ENCODE data around the gene CHADL.

Gene CHADL

DNA sequence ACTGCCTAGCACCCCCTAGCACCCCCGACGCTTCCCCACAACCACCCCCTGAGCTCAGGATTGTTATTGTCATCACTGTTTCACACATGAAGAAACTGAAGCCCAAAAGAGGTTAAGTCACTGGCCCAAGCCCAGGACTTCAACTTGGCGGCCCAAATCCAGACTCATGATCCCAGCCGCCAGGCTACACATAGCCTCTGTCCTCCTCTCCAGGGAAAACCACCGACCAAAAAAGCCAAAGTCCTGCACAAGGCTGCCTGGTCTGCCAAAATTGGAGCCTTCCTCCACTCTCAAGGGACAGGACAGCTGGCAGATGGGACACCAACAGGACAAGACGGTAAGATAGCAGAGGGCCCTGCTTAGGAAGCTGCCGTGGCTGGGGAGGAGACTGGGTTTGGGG, 24.8 kb downstream of the CHADL start:
- Histone ChIP-seq H3K4me1 (ENCODE audit: control insufficient read depth, low read length) (peaks cover 21% of the 10 kb centered on the region), H4K20me1 (ENCODE audit: control insufficient read depth, insufficient read depth, low read depth, low read length) (no peaks in the 10 kb centered on the region), H3K4me3 (ENCODE audit: low read length) (no peak overlapping the region), H3K27ac (ENCODE audit: low read depth, low read length) (no peak overlapping the region), H3K36me3 (ENCODE audit: control insufficient read depth, low read length) (peaks cover 88% of the 10 kb centered on the region), H3K4me2 (ENCODE audit: low read length) (no peak overlapping the region), H3K9me3 (ENCODE audit: control insufficient read depth, insufficient read depth, low read length) (no peaks in the 10 kb centered on the region), H3K79me2 (ENCODE audit: control insufficient read depth, low read length) (peaks cover 5% of the 10 kb centered on the region; the same call in 1 of the 2 replicates), H3K9me2 (replicated peaks; ENCODE audit: control insufficient read depth, low read length) (no peaks in the 10 kb centered on the region), H3F3A (ENCODE audit: control insufficient read depth, insufficient read depth) (no peaks in the 10 kb centered on the region), H3K27me3 (ENCODE audit: control insufficient read depth, low read length) (no peaks in the 10 kb centered on the region)
- TF ChIP-seq, protein P1, sequence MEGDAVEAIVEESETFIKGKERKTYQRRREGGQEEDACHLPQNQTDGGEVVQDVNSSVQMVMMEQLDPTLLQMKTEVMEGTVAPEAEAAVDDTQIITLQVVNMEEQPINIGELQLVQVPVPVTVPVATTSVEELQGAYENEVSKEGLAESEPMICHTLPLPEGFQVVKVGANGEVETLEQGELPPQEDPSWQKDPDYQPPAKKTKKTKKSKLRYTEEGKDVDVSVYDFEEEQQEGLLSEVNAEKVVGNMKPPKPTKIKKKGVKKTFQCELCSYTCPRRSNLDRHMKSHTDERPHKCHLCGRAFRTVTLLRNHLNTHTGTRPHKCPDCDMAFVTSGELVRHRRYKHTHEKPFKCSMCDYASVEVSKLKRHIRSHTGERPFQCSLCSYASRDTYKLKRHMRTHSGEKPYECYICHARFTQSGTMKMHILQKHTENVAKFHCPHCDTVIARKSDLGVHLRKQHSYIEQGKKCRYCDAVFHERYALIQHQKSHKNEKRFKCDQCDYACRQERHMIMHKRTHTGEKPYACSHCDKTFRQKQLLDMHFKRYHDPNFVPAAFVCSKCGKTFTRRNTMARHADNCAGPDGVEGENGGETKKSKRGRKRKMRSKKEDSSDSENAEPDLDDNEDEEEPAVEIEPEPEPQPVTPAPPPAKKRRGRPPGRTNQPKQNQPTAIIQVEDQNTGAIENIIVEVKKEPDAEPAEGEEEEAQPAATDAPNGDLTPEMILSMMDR (IDR thresholded peaks at IDR 0.05; ENCODE audit: low read depth, low read length, poor library complexity, severe bottlenecking), result no peak
- TF ChIP-seq EZH2phosphoT487 (IDR thresholded peaks at IDR 0.05; ENCODE audit: borderline replicate concordance, low read length), result no peak

DNA sequence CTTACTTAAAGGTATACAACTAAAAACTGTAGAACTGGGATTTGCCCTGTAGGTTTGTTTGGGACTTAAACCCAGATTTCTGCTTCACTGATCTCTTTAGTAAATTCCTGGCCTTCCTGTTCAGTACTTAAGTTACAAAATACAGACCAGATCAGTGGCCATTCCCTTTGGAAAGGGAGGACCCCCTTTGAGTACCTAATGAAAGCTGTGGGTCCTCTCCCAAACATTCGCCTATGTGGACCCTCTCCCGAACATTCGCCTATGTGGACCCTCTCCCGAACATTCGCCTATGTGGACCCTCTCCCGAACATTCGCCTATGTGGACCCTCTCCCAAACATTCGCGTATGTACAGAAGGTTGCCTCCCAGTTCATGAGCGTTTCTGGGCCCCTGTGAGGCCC, 25.3 kb downstream of the CHADL start:
- peaks cover 9% of the 10 kb centered on the region; the same call in 1 of the 2 replicates for H3K79me2 ChIP-seq (ENCODE audit: control insufficient read depth, low read length)
- no peak overlapping the region for H3K4me2 ChIP-seq (ENCODE audit: low read length)
- no peak overlapping the region for H3K4me3 ChIP-seq (ENCODE audit: low read length)
- TF ChIP-seq, protein P1 (IDR thresholded peaks at IDR 0.05; ENCODE audit: low read depth, low read length, poor library complexity, severe bottlenecking), result no peak
- no peak for TF ChIP-seq EZH2phosphoT487 (IDR thresholded peaks at IDR 0.05; ENCODE audit: borderline replicate concordance, low read length)
- H3K27ac ChIP-seq (ENCODE audit: low read depth, low read length), result no peak overlapping the region
- H3K4me1 ChIP-seq (ENCODE audit: control insufficient read depth, low read length), result peaks cover 21% of the 10 kb centered on the region
- H3K27me3 ChIP-seq (ENCODE audit: control insufficient read depth, low read length), result no peaks in the 10 kb centered on the region
- H3K9me3 ChIP-seq (ENCODE audit: control insufficient read depth, insufficient read depth, low read length), result no peaks in the 10 kb centered on the region
- no peaks in the 10 kb centered on the region for H4K20me1 ChIP-seq (ENCODE audit: control insufficient read depth, insufficient read depth, low read depth, low read length)
- H3K36me3 ChIP-seq (ENCODE audit: control insufficient read depth, low read length), result peaks cover 87% of the 10 kb centered on the region
- no peaks in the 10 kb centered on the region for H3K9me2 ChIP-seq (replicated peaks; ENCODE audit: control insufficient read depth, low read length)
- H3F3A ChIP-seq (ENCODE audit: control insufficient read depth, insufficient read depth), result no peaks in the 10 kb centered on the region

DNA sequence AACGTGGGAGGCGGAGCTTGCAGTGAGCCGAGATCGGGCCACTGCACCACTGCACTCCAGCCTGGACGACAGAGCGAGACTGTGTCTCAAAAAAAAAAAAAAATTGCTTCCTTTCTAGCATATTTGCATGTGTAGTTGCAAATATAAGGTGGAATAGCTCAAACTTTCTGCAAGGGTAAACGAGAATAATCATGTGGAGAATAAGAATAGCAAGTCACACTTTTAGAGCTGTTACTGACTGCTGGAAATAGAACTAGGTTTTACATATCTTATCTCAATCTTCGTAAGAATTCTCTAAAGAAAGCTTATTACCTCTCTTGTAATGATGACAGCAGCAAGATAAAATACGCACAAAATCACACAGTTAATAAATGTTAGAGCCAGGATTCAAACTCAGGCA, 34.0 kb downstream of the CHADL start:
- H3K9me2 ChIP-seq (replicated peaks; ENCODE audit: control insufficient read depth, low read length), result no peaks in the 10 kb centered on the region
- no peaks in the 10 kb centered on the region for H4K20me1 ChIP-seq (ENCODE audit: control insufficient read depth, insufficient read depth, low read depth, low read length)
- peak overlapping the region; percentile 94 for H3K4me3 ChIP-seq (ENCODE audit: low read length)
- no peaks in the 10 kb centered on the region for H3K9me3 ChIP-seq (ENCODE audit: control insufficient read depth, insufficient read depth, low read length)
- H3K4me1 ChIP-seq (ENCODE audit: control insufficient read depth, low read length), result peaks cover 37% of the 10 kb centered on the region
- 0 out of 2 replicates have a peak, but pooled peaks cover under 1% of the 10 kb centered on the region for H3K27me3 ChIP-seq (ENCODE audit: control insufficient read depth, low read length)
- peaks cover 39% of the 10 kb centered on the region for H3K36me3 ChIP-seq (ENCODE audit: control insufficient read depth, low read length)
- peaks cover 18% of the 10 kb centered on the region for H3F3A ChIP-seq (ENCODE audit: control insufficient read depth, insufficient read depth)
- H3K27ac ChIP-seq (ENCODE audit: low read depth, low read length), result peak overlapping the region; percentile 95
- peak overlapping the region; percentile 92 for H3K4me2 ChIP-seq (ENCODE audit: low read length)
- TF ChIP-seq, protein P1 (IDR thresholded peaks at IDR 0.05; ENCODE audit: low read depth, low read length, poor library complexity, severe bottlenecking), result no peak
- TF ChIP-seq EZH2phosphoT487 (IDR thresholded peaks at IDR 0.05; ENCODE audit: borderline replicate concordance, low read length), result no peak
- H3K79me2 ChIP-seq (ENCODE audit: control insufficient read depth, low read length), result peaks cover 49% of the 10 kb centered on the region

Data from DOHH2 (cell line).